Bronchial epithelial cell (primary cell): ENCODE measurements around the gene TRABD2B. TPM values are rescaled to one million over a fixed set of nuclear protein-coding genes. Genes with fewer than 3 reads are reported as not detected.
A peak's percentile ranks its signal among the peaks of the same experiment; 100 is the strongest.

Experiments
- DNase-seq: peaks from one replicate; pipeline ENCODE4 v3.0.0-alpha.2; 2010; ENCODE audit warnings: low read depth
- FAIRE-seq: peaks from 2 replicates; lab custom pipeline; 2011; peaks lifted over from hg19 to GRCh38; lab: Jason Lieb, UNC
- H3K27me3 ChIP-seq: 2 replicates; pipeline ENCODE4 v1.5.1; 2011; ENCODE audit warnings: low read length; ENCODE audit not compliant: control insufficient read depth, insufficient read depth
- H3K36me3 ChIP-seq: 2 replicates; pipeline ENCODE4 v1.5.1; 2011; ENCODE audit warnings: low read length; ENCODE audit not compliant: control insufficient read depth, insufficient read depth
- H3K4me3 ChIP-seq: 2 replicates; pipeline ENCODE4 v1.5.1; 2011; ENCODE audit warnings: mild to moderate bottlenecking, low read depth, low read length, control low read depth
- CTCF ChIP-seq: IDR thresholded peaks from 2 replicates; pipeline ENCODE4 v1.5.1; 2011; ENCODE audit warnings: mild to moderate bottlenecking, moderate library complexity, low read length, control low read depth, inconsistent platforms; ENCODE audit not compliant: insufficient read depth, severe bottlenecking
- total RNA-seq: library from RNA; depleted of rRNA; stranded (reverse); fragments of >200 nt; gene quantifications from 2 replicates; pipeline ENCODE4 v1.2.1, GENCODE V29; 2014

TRABD2B gene
- total RNA-seq, 1 donor from 2014 or later: under 0.01 TPM

- DNase-seq (no peak), FAIRE-seq (peak; percentile 52)
- no peak overlapping the region for H3K4me3 ChIP-seq
- peaks cover 9% of the 10 kb centered on the region for H3K27me3 ChIP-seq
- TF ChIP-seq CTCF: no peak
- no peaks in the 10 kb centered on the region for H3K36me3 ChIP-seq
Observed at GRCh38 chr1:47999097-47999496, 1.9 kb upstream of the TRABD2B start.

GRCh38 chr1:47998396-47998990, 1.3 kb upstream of the TRABD2B start:
- H3K27me3 ChIP-seq: peaks cover 9% of the 10 kb centered on the region
- no peak for FAIRE-seq
- no peak for TF ChIP-seq CTCF

GRCh38 chr1:47996406-47997226, 569 bp downstream of the TRABD2B start:
- Histone ChIP-seq H3K4me3 (peak overlapping the region; percentile 51), H3K27me3 (peaks cover 9% of the 10 kb centered on the region), H3K36me3 (no peaks in the 10 kb centered on the region)
- DNase-seq: no peak
- no peak for FAIRE-seq
- no peak for TF ChIP-seq CTCF

More at GRCh38 chr1:47998396-47998990, 1.3 kb upstream of the TRABD2B start:
- Histone ChIP-seq H3K36me3 (no peaks in the 10 kb centered on the region), H3K4me3 (no peak overlapping the region)
- no peak for DNase-seq

GRCh38 chr1:47996060-47996405, 1.2 kb downstream of the TRABD2B start:
- no peak for TF ChIP-seq CTCF
- Histone ChIP-seq H3K4me3 (no peak overlapping the region), H3K36me3 (no peaks in the 10 kb centered on the region), H3K27me3 (peaks cover 8% of the 10 kb centered on the region)
- FAIRE-seq (no peak), DNase-seq (no peak)

- peak; percentile 7 for FAIRE-seq
- H3K4me3 ChIP-seq: no peak overlapping the region
Observed at GRCh38 chr1:47995306-47996050, 1.7 kb downstream of the TRABD2B start.

More at GRCh38 chr1:47995306-47996050, 1.7 kb downstream of the TRABD2B start:
- H3K36me3 ChIP-seq: no peaks in the 10 kb centered on the region
- peaks cover 8% of the 10 kb centered on the region for H3K27me3 ChIP-seq
- DNase-seq: peak; percentile 76
- no peak for TF ChIP-seq CTCF
